Prostate gland (tissue), 2 donors: Measurements from ENCODE around the gene SRRM3. TPM values are rescaled to one million over a fixed set of nuclear protein-coding genes. Genes with fewer than 3 reads are reported as not detected.

Source experiments
- DNase-seq: peaks from one replicate; pipeline ENCODE4 v3.0.0-alpha.2; 2019; ENCODE audit warnings: low spot score
- H3K27ac ChIP-seq, 2 donors: fragments of 200-600 bp; sonication (generic); 2 replicates each; pipeline ENCODE4 v1.5.1; 2017 to 2019
- H3K27me3 ChIP-seq: fragments of 200-600 bp; sonication (generic); replicated peaks from 2 replicates; pipeline ENCODE4 v1.5.1; 2019; ENCODE audit not compliant: insufficient read depth
- H3K36me3 ChIP-seq, 2 donors: fragments of 200-600 bp; sonication (generic); 1 replicate in 1 of 2; 2 replicates in 1 of 2; pipeline versions ENCODE4 v1.5.1 to v1.8.1; 2017 to 2019
- H3K4me1 ChIP-seq: fragments of 200-600 bp; sonication (generic); replicated peaks from 2 replicates; pipeline ENCODE4 v1.5.1; 2019
- H3K4me3 ChIP-seq, 2 donors: fragments of 200-600 bp; sonication (generic); 2 replicates each; pipeline ENCODE4 v1.5.1; 2017 to 2019
- H3K9me3 ChIP-seq: fragments of 200-600 bp; sonication (generic); 2 replicates; pipeline ENCODE4 v1.5.1; 2017
- CTCF ChIP-seq, 4 experiments: fragments of 200-600 bp in 2 of 4; fragments of 450-650 bp in 2 of 4; sonication (generic) in 2 of 4; IDR thresholded peaks; 1 replicate in 3 of 4; 2 replicates in 1 of 4; pipeline ENCODE4 v1.5.1; 2016 to 2019; ENCODE audit warnings: antibody characterized with exemption in 4 of 4, mild to moderate bottlenecking in 2 of 4, moderate library complexity in 2 of 4
- POLR2A ChIP-seq: fragments of 450-650 bp; IDR thresholded peaks from one replicate; pipeline ENCODE4 v1.6.1; 2016; ENCODE audit warnings: antibody characterized with exemption, mild to moderate bottlenecking
- POLR2AphosphoS5 ChIP-seq: sonication (generic); formaldehyde crosslinking; IDR thresholded peaks from one replicate; pipeline ENCODE4 v1.6.1; 2017; ENCODE audit warnings: antibody characterized with exemption
- WGBS: methylation state at CpG from one replicate; pipeline ENCODE4 v1.1.5; 2018; 5-methylcytosine and 5-hydroxymethylcytosine counted together
- intact Hi-C: fragments of 100-400 bp; cut with DNase I; formaldehyde crosslinking; loops from one replicate; pipeline ENCODE4 v1.14.2; 2022
- total RNA-seq, 2 donors: library from RNA; depleted of rRNA; stranded (reverse); fragments of >200 nt; gene quantifications; one replicate each; pipeline ENCODE4 v1.1.0, GENCODE V29; 2016

Gene SRRM3
- total RNA-seq, 2 donors from 2014 or later = 3.1 to 6.8 TPM

- no peaks in the 10 kb centered on the region for H3K9me3 ChIP-seq
- no peak overlapping the region for H3K27ac ChIP-seq
- 67% methylated on average over 4 of the region's 4 CpGs for WGBS
- peaks cover under 1% of the 10 kb centered on the region for H3K4me1 ChIP-seq
- H3K36me3 ChIP-seq = no peaks in the 10 kb centered on the region
- H3K27me3 ChIP-seq = no peaks in the 10 kb centered on the region
- DNase-seq = no peak
- intact Hi-C loops = loop anchor here (5.0 kb wide), 1 partner anchor 85 kb away; no protein-coding TSS in a partner anchor
- H3K4me3 ChIP-seq = no peak overlapping the region
- no peak for TF ChIP-seq POLR2AphosphoS5
These were observed 60.2 kb downstream of the SRRM3 start for GRCh38 chr7:76261931-76262330.

GRCh38 chr7:76262683-76263402 is 61.1 kb downstream of the SRRM3 start:
- H3K9me3 ChIP-seq = no peaks in the 10 kb centered on the region
- H3K4me3 ChIP-seq = no peak overlapping the region
- TF ChIP-seq POLR2AphosphoS5 = no peak
- TF ChIP-seq CTCF (IDR thresholded peaks at IDR 0.05) = peak; percentile 27 to 65 (median 62)
- TF ChIP-seq POLR2A = no peak
- H3K27ac ChIP-seq = no peak overlapping the region
- intact Hi-C loops = loop anchor here (5.0 kb wide), 1 partner anchor 86 kb away; no protein-coding TSS in a partner anchor
- no peaks in the 10 kb centered on the region for H3K36me3 ChIP-seq
- 63% methylated on average over 7 of the region's 7 CpGs for WGBS
- H3K27me3 ChIP-seq = no peaks in the 10 kb centered on the region
- DNase-seq = peak; percentile 51
- H3K4me1 ChIP-seq = peaks cover 7% of the 10 kb centered on the region

GRCh38 chr7:76265299-76265698 is 63.6 kb downstream of the SRRM3 start:
- intact Hi-C loops = no loop called here
- no peak overlapping the region for H3K4me3 ChIP-seq
- H3K27me3 ChIP-seq = no peaks in the 10 kb centered on the region
- H3K27ac ChIP-seq = no peak overlapping the region
- WGBS = 92% methylated on average over 7 of the region's 7 CpGs
- no peak for DNase-seq
- H3K9me3 ChIP-seq = no peaks in the 10 kb centered on the region
- TF ChIP-seq POLR2AphosphoS5 (no peak), CTCF (IDR thresholded peaks at IDR 0.05) (no peak), POLR2A (no peak)
- peaks cover 7% of the 10 kb centered on the region for H3K4me1 ChIP-seq
- H3K36me3 ChIP-seq = no peaks in the 10 kb centered on the region

GRCh38 chr7:76267107-76267893 is 65.6 kb downstream of the SRRM3 start:
- Histone ChIP-seq H3K27me3 (no peaks in the 10 kb centered on the region), H3K9me3 (no peaks in the 10 kb centered on the region), H3K27ac (no peak overlapping the region), H3K4me1 (peaks cover 7% of the 10 kb centered on the region), H3K36me3 (no peaks in the 10 kb centered on the region), H3K4me3 (peak overlapping the region; percentile 3 to 25)
- WGBS = 2% methylated on average over 33 of the region's 68 CpGs
- intact Hi-C loops = no loop called here
- DNase-seq = no peak
- no peak for TF ChIP-seq POLR2A
- no peak for TF ChIP-seq POLR2AphosphoS5
- TF ChIP-seq CTCF (IDR thresholded peaks at IDR 0.05) = no peak

- intact Hi-C loops = no loop called here
These were observed 66.1 kb downstream of the SRRM3 start for GRCh38 chr7:76267894-76268183.

More at GRCh38 chr7:76267894-76268183, 66.1 kb downstream of the SRRM3 start:
- no peak for TF ChIP-seq CTCF (IDR thresholded peaks at IDR 0.05)
- TF ChIP-seq POLR2A = no peak
- no peak for TF ChIP-seq POLR2AphosphoS5
- no peak for DNase-seq
- H3K27ac ChIP-seq = no peak overlapping the region
- H3K4me3 ChIP-seq = no peak overlapping the region
- H3K9me3 ChIP-seq = no peaks in the 10 kb centered on the region
- H3K36me3 ChIP-seq = no peaks in the 10 kb centered on the region
- H3K27me3 ChIP-seq = no peaks in the 10 kb centered on the region
- 33% methylated on average over 4 of the region's 4 CpGs for WGBS
- peaks cover 7% of the 10 kb centered on the region for H3K4me1 ChIP-seq
